Suprapubic skin (tissue), 4 donors: ENCODE measurements around the gene LDLRAD4. TPM values are rescaled to one million over a fixed set of nuclear protein-coding genes. Genes with fewer than 3 reads are reported as not detected.

Source experiments
- DNase-seq, 2 donors: peaks; one replicate each; pipeline ENCODE4 v3.0.0-alpha.2; 2019; ENCODE audit warnings: low spot score in 2 of 2
- H3K27ac ChIP-seq: fragments of 200-600 bp; sonication (generic); one replicate; pipeline ENCODE4 v1.5.1; 2019
- H3K27me3 ChIP-seq: fragments of 200-600 bp; sonication (generic); one replicate; pipeline ENCODE4 v1.5.1; 2019
- H3K36me3 ChIP-seq: fragments of 200-600 bp; sonication (generic); one replicate; pipeline ENCODE4 v1.5.1; 2019
- H3K4me1 ChIP-seq: fragments of 200-600 bp; sonication (generic); one replicate; pipeline ENCODE4 v1.5.1; 2019
- H3K4me3 ChIP-seq: fragments of 200-600 bp; sonication (generic); one replicate; pipeline ENCODE4 v1.5.1; 2019; ENCODE audit warnings: mild to moderate bottlenecking
- H3K9me3 ChIP-seq: fragments of 200-600 bp; sonication (generic); one replicate; pipeline ENCODE4 v1.5.1; 2019
- CTCF ChIP-seq, 2 donors: fragments of 200-600 bp in 1 of 2; fragments of 450-650 bp in 1 of 2; sonication (generic) in 1 of 2; IDR thresholded peaks; one replicate each; pipeline ENCODE4 v1.5.1; 2016 to 2019; ENCODE audit warnings: antibody characterized with exemption in 2 of 2, mild to moderate bottlenecking in 1 of 2, moderate library complexity in 1 of 2
- EP300 ChIP-seq: sonication (generic); formaldehyde crosslinking; IDR thresholded peaks from one replicate; pipeline ENCODE4 v1.6.1; 2017; ENCODE audit warnings: antibody characterized with exemption
- POLR2A ChIP-seq, 2 donors: fragments of 450-650 bp; IDR thresholded peaks; one replicate each; pipeline ENCODE4 v1.6.1; 2017; ENCODE audit warnings: antibody characterized with exemption in 2 of 2, mild to moderate bottlenecking in 2 of 2, moderate library complexity in 2 of 2
- POLR2AphosphoS5 ChIP-seq, 3 donors: sonication (generic); formaldehyde crosslinking; IDR thresholded peaks; one replicate each; pipeline ENCODE4 v1.6.1; 2017; ENCODE audit warnings: antibody characterized with exemption in 3 of 3
- WGBS: methylation state at CpG from one replicate; pipeline ENCODE4 v1.1.5; 2018; 5-methylcytosine and 5-hydroxymethylcytosine counted together
- total RNA-seq, 4 donors: library from RNA; depleted of rRNA; stranded (reverse); fragments of >200 nt; gene quantifications; one replicate each; pipeline ENCODE4 v1.1.0, GENCODE V29; 2016

The LDLRAD4 gene
- total RNA-seq, 4 donors from 2014 or later, result 10.1 to 31.6 (median 15.1) TPM

- 100% methylated on average over 3 of the region's 3 CpGs for WGBS
- TF ChIP-seq CTCF (IDR thresholded peaks at IDR 0.05) (no peak), POLR2AphosphoS5 (IDR thresholded peaks at IDR 0.05) (no peak)
- H3K27me3 ChIP-seq, result no peaks in the 10 kb centered on the region
- no peaks in the 10 kb centered on the region for H3K36me3 ChIP-seq
- peaks cover 26% of the 10 kb centered on the region for H3K4me1 ChIP-seq
- peak in 1 of 2 donors; percentile 40 for DNase-seq
- H3K4me3 ChIP-seq, result no peak overlapping the region
- no peaks in the 10 kb centered on the region for H3K9me3 ChIP-seq
- no peak overlapping the region for H3K27ac ChIP-seq
Observed at GRCh38 chr18:13451213-13451540, 232.6 kb downstream of the LDLRAD4 start.

- TF ChIP-seq CTCF (IDR thresholded peaks at IDR 0.05) (no peak), POLR2AphosphoS5 (IDR thresholded peaks at IDR 0.05) (no peak), POLR2A (IDR thresholded peaks at IDR 0.05) (no peak), EP300 (no peak)
- Histone ChIP-seq H3K4me1 (peaks cover 26% of the 10 kb centered on the region), H3K4me3 (no peak overlapping the region), H3K27me3 (no peaks in the 10 kb centered on the region), H3K9me3 (no peaks in the 10 kb centered on the region), H3K27ac (peak overlapping the region; percentile 21), H3K36me3 (no peaks in the 10 kb centered on the region)
- DNase-seq, result peak in 1 of 2 donors; percentile 58
- WGBS, result 73% methylated on average over 13 of the region's 14 CpGs
Observed at GRCh38 chr18:13451661-13452387, 233.3 kb downstream of the LDLRAD4 start.

GRCh38 chr18:13452388-13452811 lies 233.8 kb downstream of the LDLRAD4 start:
- no peak overlapping the region for H3K4me3 ChIP-seq
- H3K27ac ChIP-seq, result peak overlapping the region; percentile 21
- peak in 1 of 2 donors; percentile 66 for DNase-seq
- H3K27me3 ChIP-seq, result no peaks in the 10 kb centered on the region
- no peaks in the 10 kb centered on the region for H3K36me3 ChIP-seq
- 54% methylated on average over 8 of the region's 8 CpGs for WGBS
- H3K4me1 ChIP-seq, result peaks cover 22% of the 10 kb centered on the region
- no peaks in the 10 kb centered on the region for H3K9me3 ChIP-seq
- no peak for TF ChIP-seq CTCF (IDR thresholded peaks at IDR 0.05)
- TF ChIP-seq EP300, result no peak
- TF ChIP-seq POLR2AphosphoS5 (IDR thresholded peaks at IDR 0.05), result no peak

- Histone ChIP-seq H3K4me1 (peaks cover 18% of the 10 kb centered on the region), H3K4me3 (no peak overlapping the region), H3K9me3 (no peaks in the 10 kb centered on the region), H3K27ac (no peak overlapping the region), H3K27me3 (no peaks in the 10 kb centered on the region), H3K36me3 (no peaks in the 10 kb centered on the region)
- no peak for TF ChIP-seq CTCF (IDR thresholded peaks at IDR 0.05)
- no peak for TF ChIP-seq EP300
- no peak for TF ChIP-seq POLR2A (IDR thresholded peaks at IDR 0.05)
- TF ChIP-seq POLR2AphosphoS5 (IDR thresholded peaks at IDR 0.05), result no peak
- peak in 1 of 2 donors; percentile 41 for DNase-seq
- WGBS, result 73% methylated on average over 21 of the region's 21 CpGs
Observed at GRCh38 chr18:13452871-13453680, 234.5 kb downstream of the LDLRAD4 start.

- Histone ChIP-seq H3K9me3 (no peaks in the 10 kb centered on the region), H3K4me3 (no peak overlapping the region), H3K27ac (no peak overlapping the region), H3K27me3 (no peaks in the 10 kb centered on the region), H3K4me1 (peaks cover 18% of the 10 kb centered on the region), H3K36me3 (no peaks in the 10 kb centered on the region)
- peak in 1 of 2 donors; percentile 26 for DNase-seq
- TF ChIP-seq EP300 (no peak), CTCF (IDR thresholded peaks at IDR 0.05) (no peak), POLR2AphosphoS5 (IDR thresholded peaks at IDR 0.05) (no peak), POLR2A (IDR thresholded peaks at IDR 0.05) (no peak)
- WGBS, result 71% methylated on average over 18 of the region's 18 CpGs
Observed at GRCh38 chr18:13453714-13454113, 235.2 kb downstream of the LDLRAD4 start.
